T-helper 22 cell (primary cell): ENCODE results near the gene ZNF101.
"Not testable (repeated sequence)": the region's sequence is repeated elsewhere in the genome, so short reads cannot be mapped to it uniquely, and the experiment has no call there.

ENCODE experiments used
- DNase-seq: peaks from one replicate; pipeline ENCODE4 v3.0.0-alpha.2; 2020; ENCODE audit warnings: low read depth

Gene ZNF101

DNA sequence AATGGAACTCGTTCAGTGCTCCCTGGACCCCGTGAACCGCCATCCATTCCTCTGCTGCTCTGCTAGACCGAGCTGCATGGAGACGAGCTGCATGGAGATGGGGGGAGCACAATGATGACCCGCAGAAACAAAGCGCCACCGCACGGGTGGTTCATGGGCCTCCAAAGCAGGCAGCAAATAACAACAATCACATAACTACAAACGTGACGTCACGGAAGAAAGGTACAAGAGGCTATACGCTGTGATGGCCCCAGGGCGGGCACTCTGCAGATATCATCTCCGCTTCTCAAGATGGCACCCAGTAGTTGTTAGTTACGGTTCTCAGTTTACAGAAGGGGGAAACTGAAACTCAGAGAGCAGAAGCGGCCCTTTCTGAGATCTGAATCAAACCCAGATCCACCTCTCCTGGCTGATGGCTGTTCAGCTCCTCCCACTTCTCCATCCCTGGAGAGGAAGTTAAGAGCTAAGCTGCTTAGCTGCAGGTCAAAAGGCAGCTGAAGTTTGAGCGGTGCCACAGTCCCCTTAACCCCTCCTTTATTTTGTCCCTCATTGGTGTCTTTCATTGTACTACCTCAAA lies 6.9 kb upstream of the ZNF101 start:
- DNase-seq = peak; percentile 37

DNA sequence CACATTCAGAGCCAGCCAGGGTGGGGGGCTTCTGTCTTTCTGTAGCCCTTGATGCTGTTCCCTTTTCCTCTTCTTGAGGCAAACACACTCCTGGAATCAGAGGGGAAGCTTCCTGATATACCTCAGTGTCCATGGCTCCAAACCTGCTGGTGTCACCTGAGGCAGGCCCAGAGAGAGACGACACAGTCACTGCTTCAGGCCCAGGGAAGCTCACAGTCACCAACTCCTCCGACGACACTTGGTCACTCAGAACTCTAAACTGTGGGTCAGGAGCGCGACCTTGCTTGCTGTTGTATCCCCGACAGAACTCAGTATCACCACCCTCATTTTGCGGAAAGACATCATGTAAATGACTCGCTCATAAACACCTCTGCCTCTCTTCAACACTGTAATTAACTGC lies 6.3 kb upstream of the ZNF101 start:
- no peak for DNase-seq

DNA sequence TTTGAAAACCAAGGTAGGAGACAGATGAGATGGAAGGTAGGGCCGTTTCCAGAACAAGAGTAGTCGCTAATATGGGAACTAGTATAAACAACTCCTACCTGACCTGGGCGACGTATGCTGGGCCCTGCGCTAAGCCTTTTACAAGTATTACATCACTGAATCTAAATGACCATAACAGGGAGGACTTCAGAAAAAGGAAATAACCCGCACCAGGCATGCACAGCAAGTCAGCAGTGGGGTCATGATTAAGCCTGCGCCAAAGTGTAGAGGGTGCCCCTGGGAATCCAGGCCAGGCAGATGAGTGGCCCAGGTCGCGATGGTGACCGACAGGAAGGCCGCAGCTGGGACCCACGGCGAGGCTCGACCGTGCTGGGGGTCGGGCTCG lies 5.8 kb upstream of the ZNF101 start:
- no peak for DNase-seq

DNA sequence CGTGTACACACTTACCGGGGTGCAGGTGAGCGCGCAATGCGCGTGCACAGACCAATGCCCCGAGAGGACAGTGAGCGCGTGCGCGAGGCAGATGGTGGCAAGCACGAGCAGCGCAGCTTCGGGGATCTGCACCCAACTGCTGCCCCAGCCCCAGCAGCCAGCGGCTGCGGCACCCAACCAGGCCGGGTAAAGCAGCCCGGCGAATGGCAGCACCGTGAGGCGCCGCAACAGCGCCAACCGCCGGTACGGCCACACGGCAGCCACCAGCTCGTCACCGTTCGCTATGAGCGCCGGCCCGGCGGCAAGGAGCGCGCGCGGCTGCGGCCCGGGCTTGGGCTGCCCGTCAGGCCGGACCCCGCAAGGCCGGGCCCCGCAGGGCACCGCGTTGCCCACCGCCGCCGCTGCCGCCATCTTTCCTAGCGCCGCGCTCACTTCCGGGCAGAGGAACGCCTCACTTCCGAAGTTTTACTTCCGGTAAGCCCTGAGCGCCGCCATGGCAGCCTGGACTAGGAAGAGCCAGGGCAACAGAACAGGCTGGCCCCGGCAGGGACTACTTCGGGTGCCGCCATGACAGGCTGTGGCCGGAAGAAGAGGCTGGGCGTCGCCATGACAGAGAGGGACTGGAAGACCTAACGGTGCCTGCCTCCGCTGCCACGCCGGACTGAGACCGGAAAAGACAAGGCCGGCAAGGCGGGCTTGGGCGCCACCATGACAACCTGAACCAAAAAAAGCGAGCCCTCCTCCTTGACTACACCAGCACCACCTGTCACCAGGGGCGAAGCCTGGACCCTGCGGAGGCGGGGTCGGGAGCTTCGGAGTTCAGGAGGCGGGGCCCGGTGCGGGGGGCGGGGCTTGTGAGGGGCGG lies 5.2 kb upstream of the ZNF101 start, which contains the start of gene ATP13A1:
TSS of gene ATP13A1 (minus strand) at position 421 of the 865 bp plus-strand sequence. CDS start at position 411, 10 bp downstream.
- DNase-seq = peak; percentile 95

DNA sequence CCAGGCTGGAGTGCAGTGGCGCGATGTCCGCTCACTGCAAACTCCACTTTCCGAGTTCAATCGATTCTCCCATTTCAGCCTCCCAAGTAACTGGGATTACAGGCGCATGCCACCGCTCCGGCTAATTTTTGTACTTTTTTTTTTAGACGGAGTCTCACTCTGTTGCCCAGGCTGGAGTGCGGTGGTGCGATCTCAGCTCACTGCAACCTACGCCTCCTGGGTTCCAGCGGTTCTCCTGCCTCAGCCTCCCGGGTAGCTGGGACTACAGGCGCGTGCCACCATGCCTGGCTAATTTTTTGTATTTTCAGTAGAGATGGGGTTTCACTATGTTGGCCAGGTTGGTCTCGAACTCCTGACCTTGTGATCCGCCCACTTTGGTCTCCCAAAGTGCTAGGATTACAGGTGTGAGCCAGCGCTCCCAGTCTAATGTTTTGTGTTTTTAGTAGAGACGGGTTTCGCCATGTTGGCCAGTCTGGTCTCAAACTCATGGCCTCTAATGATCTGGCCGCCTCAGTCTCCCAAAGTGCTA lies 3.2 kb upstream of the ZNF101 start:
- DNase-seq = not testable (repeated sequence)

DNA sequence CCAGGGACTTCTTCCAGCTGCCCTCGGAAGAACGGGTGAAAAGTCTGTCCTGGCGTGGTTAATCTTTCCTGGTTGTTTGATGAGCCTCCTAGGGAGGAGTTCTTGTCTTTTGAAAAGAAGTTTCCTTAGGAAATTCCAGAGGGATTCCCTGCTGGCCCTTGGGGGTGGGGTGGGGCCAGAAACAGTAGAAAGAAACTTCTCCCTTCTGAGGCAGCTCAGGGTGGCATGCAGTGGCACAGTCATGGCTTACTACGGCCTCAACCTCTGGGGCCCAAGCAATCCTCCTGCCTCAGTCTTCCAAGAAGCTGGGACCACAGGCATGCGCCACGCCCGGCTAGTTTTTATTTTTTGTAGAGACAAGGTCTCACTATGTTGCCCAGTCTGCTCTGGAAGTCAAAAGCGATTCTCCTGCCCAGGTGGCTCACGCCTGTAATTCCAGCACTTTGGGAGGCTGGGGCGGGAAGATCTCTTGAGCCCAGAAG lies 1.5 kb downstream of the ZNF101 start:
- no peak for DNase-seq

DNA sequence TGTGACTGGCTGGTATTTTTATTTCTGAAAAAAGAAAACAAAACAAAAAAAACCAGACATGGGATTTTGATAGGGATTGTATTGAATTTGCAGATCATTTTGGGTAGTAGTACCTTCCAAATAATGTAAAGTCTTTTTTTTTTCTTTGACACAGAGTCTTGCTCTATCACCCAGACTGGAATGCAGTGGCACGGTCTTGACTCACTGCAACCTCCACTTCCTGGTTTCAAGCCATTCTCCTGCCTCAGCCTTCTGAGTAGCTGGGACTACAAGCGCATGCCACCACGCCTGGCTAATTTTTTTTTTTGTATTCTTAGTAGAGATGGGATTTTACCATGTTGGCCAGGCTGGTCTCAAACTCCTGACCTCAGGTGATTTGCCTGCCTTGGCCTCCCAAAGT lies 4.2 kb downstream of the ZNF101 start:
- no peak for DNase-seq

DNA sequence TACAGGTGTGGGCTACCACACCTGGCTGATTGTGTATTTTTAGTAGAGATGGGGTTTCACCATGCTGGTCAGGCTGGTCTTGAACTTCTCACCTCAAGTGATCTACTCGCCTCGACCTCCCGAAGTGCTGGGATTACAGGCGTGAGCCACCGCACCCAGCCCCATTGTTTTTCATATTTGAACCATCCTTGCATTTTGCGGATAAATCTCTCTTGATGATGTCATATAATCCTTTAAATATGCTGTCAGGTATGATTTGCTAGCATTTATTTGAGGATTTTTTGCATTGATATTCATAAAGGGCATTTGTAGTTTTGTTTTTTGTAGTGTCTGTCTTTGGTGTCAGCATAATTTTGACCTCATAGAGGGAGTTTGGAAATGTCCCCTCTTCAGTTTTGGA lies 5.7 kb downstream of the ZNF101 start:
- no peak for DNase-seq

DNA sequence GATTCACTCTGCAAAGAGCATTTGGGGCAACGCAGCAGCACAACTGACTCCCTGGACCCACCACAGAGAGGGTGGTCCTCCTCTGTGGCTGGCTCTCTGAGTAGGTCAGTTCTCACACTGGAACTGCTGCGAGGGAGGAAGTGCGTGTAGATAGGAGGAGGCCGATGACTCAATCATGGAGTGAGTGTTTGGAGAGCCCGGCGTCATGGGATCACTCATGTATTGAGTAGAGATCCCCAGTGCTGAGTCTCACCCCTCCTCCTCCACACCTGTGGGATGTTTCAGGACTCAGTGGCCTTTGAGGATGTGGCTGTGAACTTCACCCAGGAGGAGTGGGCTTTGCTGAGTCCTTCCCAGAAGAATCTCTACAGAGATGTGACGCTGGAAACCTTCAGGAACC lies 8.9 kb downstream of the ZNF101 start:
- DNase-seq = no peak

DNA sequence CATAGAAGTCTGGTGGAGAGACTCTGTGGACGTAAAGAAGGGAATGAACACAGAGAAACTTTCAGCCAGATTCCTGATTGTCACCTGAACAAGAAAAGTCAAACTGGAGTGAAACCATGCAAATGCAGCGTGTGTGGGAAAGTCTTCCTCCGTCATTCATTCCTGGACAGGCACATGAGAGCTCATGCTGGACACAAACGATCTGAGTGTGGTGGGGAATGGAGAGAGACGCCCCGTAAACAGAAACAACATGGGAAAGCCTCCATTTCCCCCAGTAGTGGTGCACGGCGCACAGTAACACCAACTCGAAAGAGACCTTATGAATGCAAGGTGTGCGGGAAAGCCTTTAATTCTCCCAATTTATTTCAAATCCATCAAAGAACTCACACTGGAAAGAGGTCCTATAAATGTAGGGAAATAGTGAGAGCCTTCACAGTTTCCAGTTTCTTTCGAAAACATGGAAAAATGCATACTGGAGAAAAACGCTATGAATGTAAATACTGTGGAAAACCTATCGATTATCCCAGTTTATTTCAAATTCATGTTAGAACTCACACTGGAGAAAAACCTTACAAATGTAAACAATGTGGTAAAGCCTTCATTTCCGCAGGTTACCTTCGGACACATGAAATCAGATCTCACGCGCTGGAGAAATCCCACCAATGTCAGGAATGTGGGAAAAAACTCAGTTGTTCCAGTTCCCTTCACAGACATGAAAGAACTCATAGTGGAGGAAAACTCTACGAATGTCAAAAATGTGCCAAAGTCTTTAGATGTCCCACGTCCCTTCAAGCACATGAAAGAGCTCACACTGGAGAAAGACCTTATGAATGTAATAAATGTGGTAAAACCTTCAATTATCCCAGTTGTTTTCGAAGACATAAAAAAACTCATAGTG lies 10.8 kb downstream of the ZNF101 start:
- no peak for DNase-seq

DNA sequence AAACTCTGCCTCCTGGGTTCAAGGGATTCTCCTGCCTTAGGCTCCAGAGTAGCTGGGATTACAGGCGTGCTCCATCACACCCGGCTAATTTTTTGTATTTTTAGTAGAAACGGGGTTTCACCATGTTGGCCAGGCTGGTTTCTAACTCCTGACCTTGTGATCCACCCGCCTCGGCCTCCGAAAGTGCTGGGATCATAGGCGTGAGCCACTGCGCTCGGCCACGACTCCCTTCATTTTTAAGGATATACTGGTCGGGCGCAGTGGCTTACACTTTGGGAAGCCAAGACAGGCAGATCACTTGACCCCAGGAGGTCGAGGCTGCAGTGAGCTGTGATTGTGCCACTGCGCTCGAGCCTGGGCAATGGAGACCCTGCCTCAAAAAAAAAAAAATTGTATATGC lies 17.5 kb downstream of the ZNF101 start:
- DNase-seq = not testable (repeated sequence)

DNA sequence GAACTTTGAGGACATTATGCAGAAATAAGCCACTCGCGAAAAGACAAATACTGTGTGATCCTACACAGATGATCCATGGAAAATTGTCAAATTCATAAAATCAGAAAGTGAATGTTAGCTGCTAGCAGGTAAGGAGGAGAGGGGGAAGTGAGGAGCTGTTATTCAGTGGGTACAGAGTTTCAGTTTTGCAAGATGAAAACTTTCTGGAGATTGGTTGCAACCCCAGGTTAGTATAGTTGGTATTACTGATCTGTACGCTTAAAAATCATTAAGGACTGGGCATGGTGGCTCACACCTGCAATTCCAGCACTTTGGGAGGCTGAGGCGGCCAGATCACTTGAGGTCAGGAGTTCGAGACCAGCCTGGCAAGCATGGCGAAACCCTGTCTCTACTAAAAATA lies 17.9 kb downstream of the ZNF101 start:
- DNase-seq = no peak

DNA sequence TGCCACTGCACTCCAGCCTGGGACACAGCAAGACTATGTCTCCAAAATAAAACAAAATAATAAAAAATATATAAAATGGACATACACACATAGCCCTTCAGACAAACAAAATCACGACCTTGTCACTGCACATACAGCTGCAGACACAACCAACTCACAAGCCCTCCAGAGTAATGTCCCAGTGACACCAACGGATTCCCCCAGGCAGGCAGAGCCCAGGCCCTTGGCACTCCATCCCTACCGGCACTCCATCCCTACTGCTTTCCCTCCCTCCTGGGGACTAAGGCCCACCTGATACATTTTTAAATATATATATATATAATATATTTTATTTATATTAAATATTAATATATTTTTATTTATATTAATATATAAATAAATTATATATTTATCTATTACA lies 18.5 kb downstream of the ZNF101 start:
- no peak for DNase-seq

DNA sequence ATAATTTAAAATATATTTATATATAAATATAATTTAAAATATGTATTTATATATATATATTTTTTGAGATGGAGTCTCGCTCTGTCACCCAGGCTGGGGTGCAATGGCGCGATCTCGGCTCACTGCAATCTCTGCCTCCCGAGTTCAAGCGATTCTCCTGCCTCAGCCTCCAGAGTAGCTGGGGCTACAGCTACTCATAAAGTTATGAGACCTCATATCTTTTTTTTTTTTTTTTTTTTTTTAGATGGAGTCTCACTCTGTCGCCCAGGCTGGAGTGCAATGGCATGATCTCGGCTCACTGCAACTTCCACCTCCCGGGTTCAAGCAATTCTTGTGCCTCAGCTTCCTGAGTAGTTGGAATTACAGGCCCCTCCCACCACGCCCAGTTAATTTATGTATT lies 20.4 kb downstream of the ZNF101 start:
- not testable (repeated sequence) for DNase-seq

DNA sequence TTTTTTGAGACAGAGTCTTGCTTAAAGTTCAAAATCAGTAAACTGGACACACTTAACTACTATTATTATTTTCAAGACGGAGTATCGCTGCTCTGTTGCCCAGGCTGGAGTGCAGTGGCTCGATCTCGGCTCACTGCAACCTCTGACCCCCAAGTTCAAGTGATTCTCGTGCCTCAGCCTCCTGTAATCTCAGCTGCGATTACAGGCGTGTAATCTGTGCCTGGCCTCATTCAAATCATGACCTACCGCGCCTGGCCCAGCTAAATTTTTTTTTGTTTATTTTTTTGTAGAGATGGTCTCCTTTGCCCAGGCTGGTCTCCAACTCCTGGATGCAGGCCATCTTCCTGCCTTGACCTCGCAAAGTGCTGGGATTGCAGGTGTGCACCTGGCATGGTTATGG lies 23.0 kb downstream of the ZNF101 start:
- DNase-seq = no peak

DNA sequence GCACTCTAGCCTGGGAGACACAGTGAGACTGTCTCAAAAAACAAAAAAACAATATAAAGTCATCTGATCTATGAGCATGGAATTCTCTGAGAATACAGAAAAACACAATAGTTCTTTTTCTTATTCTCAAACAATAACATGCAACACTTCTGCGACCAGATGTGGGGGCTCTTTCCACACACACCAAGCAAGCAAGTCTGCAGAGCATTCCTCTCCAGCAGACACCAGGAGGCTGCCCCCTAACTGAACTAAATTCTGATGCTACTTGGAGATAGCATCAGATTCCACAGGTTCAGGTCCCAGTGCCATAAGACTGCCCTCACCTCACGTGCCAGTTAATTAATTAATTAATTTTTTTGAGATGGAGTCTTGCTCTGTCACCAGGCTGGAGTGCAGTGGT lies 27.7 kb downstream of the ZNF101 start:
- no peak for DNase-seq

DNA sequence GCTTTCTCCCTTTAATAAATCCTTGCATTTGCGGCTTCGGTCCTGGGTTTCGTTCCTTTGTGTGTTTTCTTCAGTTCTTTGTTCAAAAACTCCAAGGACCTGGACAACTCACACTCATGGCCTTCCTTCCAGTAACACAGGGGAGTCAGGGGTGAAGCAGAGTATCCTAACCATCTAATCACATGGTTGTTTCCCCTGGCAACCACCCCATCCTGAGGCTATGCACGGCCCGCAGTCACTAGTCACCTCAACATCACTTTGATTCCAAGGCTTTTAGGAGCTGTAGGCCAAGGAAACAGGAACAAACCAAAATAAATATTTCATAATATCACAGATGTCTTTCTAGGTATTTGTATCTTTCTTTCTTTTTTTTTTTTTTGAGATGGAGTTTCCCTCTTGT lies 28.9 kb downstream of the ZNF101 start:
- no peak for DNase-seq

DNA sequence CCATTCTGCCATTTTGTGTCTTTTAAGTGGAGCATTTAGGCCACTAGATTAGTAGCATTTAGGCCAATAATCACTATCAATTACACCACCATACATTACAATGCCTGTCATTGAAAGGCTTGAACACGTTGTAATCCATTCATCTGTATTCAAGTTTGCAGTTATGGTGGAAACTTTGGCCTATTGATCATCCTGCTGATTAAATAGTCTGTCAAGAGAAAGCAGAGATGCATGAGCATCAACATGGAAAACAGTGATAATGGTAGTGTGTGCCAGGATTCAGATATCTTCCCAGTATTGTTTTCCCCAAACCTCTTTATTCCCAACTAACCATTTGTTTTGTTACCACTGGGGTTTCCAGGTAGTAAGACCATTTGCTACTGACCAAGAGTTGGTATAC lies 31.9 kb downstream of the ZNF101 start:
- not testable (repeated sequence) for DNase-seq

DNA sequence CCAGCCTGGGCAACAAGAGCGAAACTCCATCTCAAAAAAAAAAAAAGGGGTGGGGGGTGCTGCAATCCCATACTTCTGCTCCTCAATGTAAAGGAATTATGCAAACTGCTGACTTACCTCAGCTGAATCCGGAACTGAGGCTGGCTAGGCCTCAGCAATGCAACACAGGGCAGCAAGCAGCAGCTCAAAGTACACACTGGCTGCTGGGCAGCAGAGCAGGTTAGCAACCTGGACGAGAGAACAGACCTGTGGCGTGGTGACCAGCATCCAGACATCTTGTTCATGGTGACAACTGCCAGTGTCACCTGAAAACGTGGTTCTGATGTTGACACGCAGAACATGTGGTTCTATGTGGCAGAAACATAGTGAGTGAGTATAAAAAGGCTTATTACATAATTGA lies 36.2 kb downstream of the ZNF101 start:
- DNase-seq = no peak

DNA sequence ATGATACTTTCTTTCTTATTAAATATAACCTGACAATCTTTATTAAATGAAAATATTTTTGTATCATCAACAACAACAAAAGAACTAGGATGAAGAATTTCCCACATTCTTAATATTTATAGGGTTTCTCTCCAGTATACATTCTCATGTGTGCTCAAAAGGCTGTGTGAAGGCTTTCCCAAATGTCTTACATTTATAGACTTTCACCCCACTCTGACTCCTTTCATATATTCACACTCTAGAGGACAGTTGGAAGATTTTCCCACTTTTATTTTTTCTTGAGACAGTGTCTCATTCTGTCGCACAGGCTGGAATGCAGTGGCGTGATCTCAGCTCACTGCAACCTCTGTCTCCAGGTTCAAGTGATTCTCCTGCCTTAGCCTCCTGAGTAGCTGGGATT lies 41.9 kb downstream of the ZNF101 start:
- no peak for DNase-seq

DNA sequence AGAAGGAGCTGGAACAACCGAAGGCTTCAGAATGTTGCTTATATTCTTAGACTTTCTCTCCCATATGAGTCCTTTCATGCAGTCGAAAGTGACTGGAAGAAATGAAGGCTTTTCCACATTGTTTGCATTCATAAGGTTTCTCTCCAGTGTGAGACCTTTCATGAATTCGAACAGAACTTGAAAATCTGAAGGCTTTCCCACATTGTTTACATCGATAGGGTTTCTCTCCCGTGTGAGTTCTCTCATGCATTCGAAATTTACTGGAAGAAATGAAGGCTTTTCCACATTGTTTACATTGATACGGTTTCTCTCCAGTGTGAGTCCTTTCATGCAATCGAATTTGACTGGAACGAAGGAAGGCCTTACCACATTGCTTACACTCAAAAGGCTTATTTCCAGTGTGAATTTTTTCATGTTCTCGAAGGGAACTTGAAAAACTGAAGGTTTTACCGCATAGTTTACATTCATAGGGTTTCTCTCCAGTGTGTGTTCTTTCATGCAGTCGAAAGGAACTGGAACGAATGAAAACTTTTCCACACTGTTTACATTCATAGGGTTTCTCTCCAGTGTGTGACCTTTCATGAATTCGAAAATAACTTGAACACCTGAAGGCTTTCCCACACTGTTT lies 42.8 kb downstream of the ZNF101 start:
- no peak for DNase-seq
